Neural crest cell (in vitro differentiated cells): ENCODE measurements around the gene CDCA4. TPM values are rescaled to one million over a fixed set of nuclear protein-coding genes. Genes with fewer than 3 reads are reported as not detected.

Source experiments
- DNase-seq: peaks from one replicate; pipeline ENCODE4 v3.0.0; 2021; ENCODE audit warnings: low read depth, mixed read lengths, low spot score
- H3K27ac Mint-ChIP-seq: one replicate; pipeline ENCODE4 v1.8.0; 2021; ENCODE audit warnings: mild to moderate bottlenecking, mixed read lengths; ENCODE audit not compliant: unreplicated experiment
- H3K27me3 Mint-ChIP-seq: 2 replicates; pipeline ENCODE4 v1.8.0; 2021; ENCODE audit warnings: low read depth, mild to moderate bottlenecking, mixed read lengths
- H3K36me3 Mint-ChIP-seq: 2 replicates; pipeline ENCODE4 v1.8.0; 2021; ENCODE audit warnings: low read depth, mild to moderate bottlenecking, mixed read lengths
- H3K4me1 Mint-ChIP-seq: 2 replicates; pipeline ENCODE4 v1.8.0; 2021; ENCODE audit warnings: mixed read lengths
- H3K4me3 Mint-ChIP-seq: one replicate; pipeline ENCODE4 v1.8.0; 2021; ENCODE audit warnings: mild to moderate bottlenecking, mixed read lengths
- H3K9me3 Mint-ChIP-seq: 2 replicates; pipeline ENCODE4 v1.8.0; 2021; ENCODE audit warnings: mixed read lengths
- CTCF ChIP-seq: fragments of 200-600 bp; sonication (generic); conservative IDR thresholded peaks from 2 replicates; pipeline ENCODE4 v1.5.0; 2021; ENCODE audit warnings: antibody characterized with exemption, mild to moderate bottlenecking
- total RNA-seq: library from RNA; stranded (reverse); gene quantifications from 2 replicates; pipeline ENCODE4 v1.2.1, GENCODE V29; 2021

Gene CDCA4
- total RNA-seq, 1 donor from 2014 or later = 58.2 TPM

GRCh38 chr14:105053996-105054395 is 33.1 kb upstream of the CDCA4 start:
- peaks cover 3% of the 10 kb centered on the region for H3K27me3 Mint-ChIP-seq
- DNase-seq = no peak
- H3K4me1 Mint-ChIP-seq = no peaks in the 10 kb centered on the region
- no peak overlapping the region for H3K27ac Mint-ChIP-seq
- no peak for TF ChIP-seq CTCF
- H3K4me3 Mint-ChIP-seq = no peak overlapping the region
- no peaks in the 10 kb centered on the region for H3K36me3 Mint-ChIP-seq
- no peaks in the 10 kb centered on the region for H3K9me3 Mint-ChIP-seq

GRCh38 chr14:105053421-105053820 is 32.5 kb upstream of the CDCA4 start:
- H3K4me3 Mint-ChIP-seq = no peak overlapping the region
- no peaks in the 10 kb centered on the region for H3K4me1 Mint-ChIP-seq
- H3K27me3 Mint-ChIP-seq = peaks cover 3% of the 10 kb centered on the region

GRCh38 chr14:105052110-105052458 is 31.2 kb upstream of the CDCA4 start:
- Mint-ChIP-seq H3K4me3 (no peak overlapping the region), H3K27ac (no peak overlapping the region), H3K27me3 (peaks cover 3% of the 10 kb centered on the region), H3K36me3 (no peaks in the 10 kb centered on the region), H3K9me3 (no peaks in the 10 kb centered on the region), H3K4me1 (no peaks in the 10 kb centered on the region)
- no peak for DNase-seq
- no peak for TF ChIP-seq CTCF

More at GRCh38 chr14:105053421-105053820, 32.5 kb upstream of the CDCA4 start:
- Mint-ChIP-seq H3K27ac (no peak overlapping the region), H3K9me3 (no peaks in the 10 kb centered on the region), H3K36me3 (no peaks in the 10 kb centered on the region)
- DNase-seq = no peak
- TF ChIP-seq CTCF = no peak

GRCh38 chr14:105051182-105052109 is 30.6 kb upstream of the CDCA4 start:
- H3K4me1 Mint-ChIP-seq = no peaks in the 10 kb centered on the region
- no peak overlapping the region for H3K4me3 Mint-ChIP-seq
- no peak overlapping the region for H3K27ac Mint-ChIP-seq
- no peak for DNase-seq
- H3K36me3 Mint-ChIP-seq = no peaks in the 10 kb centered on the region
- TF ChIP-seq CTCF = no peak
- no peaks in the 10 kb centered on the region for H3K9me3 Mint-ChIP-seq
- peaks cover 3% of the 10 kb centered on the region for H3K27me3 Mint-ChIP-seq

GRCh38 chr14:105050551-105050897 is 29.6 kb upstream of the CDCA4 start:
- no peak for DNase-seq
- no peaks in the 10 kb centered on the region for H3K9me3 Mint-ChIP-seq
- no peak overlapping the region for H3K27ac Mint-ChIP-seq
- no peaks in the 10 kb centered on the region for H3K36me3 Mint-ChIP-seq
- H3K4me3 Mint-ChIP-seq = no peak overlapping the region
- H3K4me1 Mint-ChIP-seq = peaks cover 4% of the 10 kb centered on the region
- TF ChIP-seq CTCF = no peak
- H3K27me3 Mint-ChIP-seq = peaks cover 3% of the 10 kb centered on the region
